ENCODE results near the gene IGFBP1. TPM values are rescaled to one million over a fixed set of nuclear protein-coding genes. Genes with fewer than 3 reads are reported as not detected.

Gene IGFBP1
- total RNA-seq, 2 experiments from 2014 or later = not detected

GRCh38 chr7:45894665-45895062, 6.4 kb downstream of the IGFBP1 start:
- no peak for DNase-seq
- H3K9me3 Mint-ChIP-seq = no peaks in the 10 kb centered on the region
- intact Hi-C loops (cut with micrococcal nuclease) = no loop called here
- H3K36me3 Mint-ChIP-seq = no peaks in the 10 kb centered on the region
- CTCF ChIA-PET = no interaction called here
- H3K4me3 Mint-ChIP-seq = no peak overlapping the region
- H3K27me3 Mint-ChIP-seq = peaks cover 34% of the 10 kb centered on the region
- POLR2A ChIA-PET = no interaction called here
- no peak overlapping the region for H3K27ac Mint-ChIP-seq
- no peaks in the 10 kb centered on the region for H3K4me1 Mint-ChIP-seq (ENCODE audit: low read depth)

- Mint-ChIP-seq H3K27ac (no peak overlapping the region), H3K9me3 (no peaks in the 10 kb centered on the region), H3K4me3 (no peak overlapping the region), H3K36me3 (no peaks in the 10 kb centered on the region), H3K4me1 (ENCODE audit: low read depth) (no peaks in the 10 kb centered on the region), H3K27me3 (peaks cover 27% of the 10 kb centered on the region)
- DNase-seq = no peak
- POLR2A ChIA-PET = no interaction called here
- CTCF ChIA-PET = no interaction called here
- intact Hi-C loops (cut with micrococcal nuclease) = no loop called here
These were observed 8.9 kb downstream of the IGFBP1 start for GRCh38 chr7:45897042-45897690.

- DNase-seq = no peak
- H3K4me1 Mint-ChIP-seq (ENCODE audit: low read depth) = no peaks in the 10 kb centered on the region
- no peak overlapping the region for H3K4me3 Mint-ChIP-seq
- H3K27me3 Mint-ChIP-seq = peaks cover 23% of the 10 kb centered on the region
- H3K27ac Mint-ChIP-seq = no peak overlapping the region
- POLR2A ChIA-PET = no interaction called here
- no peaks in the 10 kb centered on the region for H3K9me3 Mint-ChIP-seq
- peaks cover 1% of the 10 kb centered on the region for H3K36me3 Mint-ChIP-seq
- intact Hi-C loops (cut with micrococcal nuclease) = no loop called here
- CTCF ChIA-PET = no interaction called here
These were observed 9.9 kb downstream of the IGFBP1 start for GRCh38 chr7:45898222-45898621.

GRCh38 chr7:45901566-45901965, 13.3 kb downstream of the IGFBP1 start:
- ChIA-PET CTCF (no interaction called here), POLR2A (no interaction called here)
- Mint-ChIP-seq H3K9me3 (peaks cover 2% of the 10 kb centered on the region), H3K27me3 (peaks cover 5% of the 10 kb centered on the region), H3K27ac (no peak overlapping the region), H3K36me3 (peaks cover 1% of the 10 kb centered on the region), H3K4me1 (ENCODE audit: low read depth) (no peaks in the 10 kb centered on the region), H3K4me3 (no peak overlapping the region)
- no peak for DNase-seq
- intact Hi-C loops (cut with micrococcal nuclease) = loop anchor here (10.0 kb wide), 1 partner anchor 1283 kb away; no protein-coding TSS in a partner anchor

GRCh38 chr7:45902820-45903219, 14.5 kb downstream of the IGFBP1 start:
- Mint-ChIP-seq H3K9me3 (peaks cover 2% of the 10 kb centered on the region), H3K4me3 (no peak overlapping the region), H3K27ac (no peak overlapping the region), H3K36me3 (peaks cover 1% of the 10 kb centered on the region), H3K27me3 (peaks cover 5% of the 10 kb centered on the region), H3K4me1 (ENCODE audit: low read depth) (no peaks in the 10 kb centered on the region)
- DNase-seq = no peak
- intact Hi-C loops (cut with micrococcal nuclease) = loop anchor here (10.0 kb wide), 1 partner anchor 1282 kb away; no protein-coding TSS in a partner anchor
- CTCF ChIA-PET = no interaction called here
- POLR2A ChIA-PET = no interaction called here

- Mint-ChIP-seq H3K4me1 (ENCODE audit: low read depth) (no peaks in the 10 kb centered on the region), H3K4me3 (no peak overlapping the region), H3K27ac (no peak overlapping the region), H3K27me3 (peaks cover under 1% of the 10 kb centered on the region), H3K36me3 (no peaks in the 10 kb centered on the region), H3K9me3 (peaks cover 2% of the 10 kb centered on the region)
- ChIA-PET CTCF (no interaction called here), POLR2A (no interaction called here)
- no peak for DNase-seq
- intact Hi-C loops (cut with micrococcal nuclease) = loop anchor here (10.0 kb wide), 1 partner anchor 1275 kb away; no protein-coding TSS in a partner anchor
These were observed 21.3 kb downstream of the IGFBP1 start for GRCh38 chr7:45909561-45909960.

GRCh38 chr7:45910855-45911254, 22.6 kb downstream of the IGFBP1 start:
- H3K9me3 Mint-ChIP-seq = no peaks in the 10 kb centered on the region
- CTCF ChIA-PET = no interaction called here
- POLR2A ChIA-PET = no interaction called here

GRCh38 chr7:45911311-45911710, 23.0 kb downstream of the IGFBP1 start:
- DNase-seq = no peak
- POLR2A ChIA-PET = no interaction called here

More at GRCh38 chr7:45910855-45911254, 22.6 kb downstream of the IGFBP1 start:
- Mint-ChIP-seq H3K36me3 (no peaks in the 10 kb centered on the region), H3K4me3 (no peak overlapping the region), H3K4me1 (ENCODE audit: low read depth) (no peaks in the 10 kb centered on the region), H3K27me3 (peaks cover 4% of the 10 kb centered on the region), H3K27ac (no peak overlapping the region)
- no peak for DNase-seq
- intact Hi-C loops (cut with micrococcal nuclease) = no loop called here

GRCh38 chr7:45912972-45913371, 24.7 kb downstream of the IGFBP1 start:
- no peaks in the 10 kb centered on the region for H3K36me3 Mint-ChIP-seq
- ChIA-PET POLR2A (no interaction called here), CTCF (interaction anchor here (1.0 kb wide), 1 partner anchor 10 kb away, joined by 3 read pairs; no protein-coding TSS in a partner anchor)
- H3K4me3 Mint-ChIP-seq = no peak overlapping the region
- no peaks in the 10 kb centered on the region for H3K9me3 Mint-ChIP-seq
- H3K27me3 Mint-ChIP-seq = peaks cover 5% of the 10 kb centered on the region
- no peaks in the 10 kb centered on the region for H3K4me1 Mint-ChIP-seq (ENCODE audit: low read depth)
- H3K27ac Mint-ChIP-seq = no peak overlapping the region
- intact Hi-C loops (cut with micrococcal nuclease) = no loop called here
- no peak for DNase-seq

More at GRCh38 chr7:45911311-45911710, 23.0 kb downstream of the IGFBP1 start:
- Mint-ChIP-seq H3K27ac (no peak overlapping the region), H3K4me3 (no peak overlapping the region), H3K9me3 (no peaks in the 10 kb centered on the region), H3K27me3 (peaks cover 5% of the 10 kb centered on the region), H3K36me3 (no peaks in the 10 kb centered on the region), H3K4me1 (ENCODE audit: low read depth) (no peaks in the 10 kb centered on the region)
- intact Hi-C loops (cut with micrococcal nuclease) = no loop called here
- CTCF ChIA-PET = no interaction called here

- H3K27ac Mint-ChIP-seq = no peak overlapping the region
- ChIA-PET POLR2A (no interaction called here), CTCF (interaction anchor here (1.0 kb wide), 1 partner anchor 1904 kb away, joined by 3 read pairs; no protein-coding TSS in a partner anchor)
- no peaks in the 10 kb centered on the region for H3K9me3 Mint-ChIP-seq
- H3K4me1 Mint-ChIP-seq (ENCODE audit: low read depth) = peaks cover 2% of the 10 kb centered on the region
- DNase-seq = no peak
- intact Hi-C loops (cut with micrococcal nuclease) = no loop called here
- H3K36me3 Mint-ChIP-seq = no peaks in the 10 kb centered on the region
- peaks cover 15% of the 10 kb centered on the region for H3K27me3 Mint-ChIP-seq
- H3K4me3 Mint-ChIP-seq = no peak overlapping the region
These were observed 26.6 kb downstream of the IGFBP1 start for GRCh38 chr7:45914911-45915310.

GRCh38 chr7:45915606-45916005, 27.3 kb downstream of the IGFBP1 start:
- H3K36me3 Mint-ChIP-seq = no peaks in the 10 kb centered on the region
- no peaks in the 10 kb centered on the region for H3K9me3 Mint-ChIP-seq
- POLR2A ChIA-PET = no interaction called here
- intact Hi-C loops (cut with micrococcal nuclease) = no loop called here
- H3K27ac Mint-ChIP-seq = no peak overlapping the region
- CTCF ChIA-PET = interaction anchor here (0.6 kb wide), 1 partner anchor 1391 kb away, joined by 3 read pairs; no protein-coding TSS in a partner anchor
- H3K4me3 Mint-ChIP-seq = no peak overlapping the region
- H3K4me1 Mint-ChIP-seq (ENCODE audit: low read depth) = peaks cover 7% of the 10 kb centered on the region
- peaks cover 21% of the 10 kb centered on the region for H3K27me3 Mint-ChIP-seq
- DNase-seq = no peak

GRCh38 chr7:45917064-45917463, 28.8 kb downstream of the IGFBP1 start:
- CTCF ChIA-PET = interaction anchor here (0.8 to 3.1 kb wide), 8 partner anchors 13 to 1171 kb away, joined by 3 to 13 read pairs (median 3); no protein-coding TSS in a partner anchor

GRCh38 chr7:45917658-45918057, 29.4 kb downstream of the IGFBP1 start:
- peak; percentile 84 for DNase-seq
- CTCF ChIA-PET = interaction anchor here (0.5 to 3.1 kb wide), 16 partner anchors 12 to 1336 kb away, joined by 3 to 13 read pairs (median 3); no protein-coding TSS in a partner anchor
- Mint-ChIP-seq H3K27me3 (peaks cover 34% of the 10 kb centered on the region), H3K9me3 (no peaks in the 10 kb centered on the region), H3K4me1 (ENCODE audit: low read depth) (peaks cover 16% of the 10 kb centered on the region), H3K4me3 (no peak overlapping the region), H3K27ac (no peak overlapping the region), H3K36me3 (no peaks in the 10 kb centered on the region)
- intact Hi-C loops (cut with micrococcal nuclease) = loop anchor here (1.0 kb wide), 2 partner anchors 435 to 1172 kb away; no protein-coding TSS in a partner anchor
- POLR2A ChIA-PET = no interaction called here

More at GRCh38 chr7:45917064-45917463, 28.8 kb downstream of the IGFBP1 start:
- H3K9me3 Mint-ChIP-seq = no peaks in the 10 kb centered on the region
- POLR2A ChIA-PET = no interaction called here
- peaks cover 10% of the 10 kb centered on the region for H3K4me1 Mint-ChIP-seq (ENCODE audit: low read depth)
- intact Hi-C loops (cut with micrococcal nuclease) = loop anchor here (1.0 kb wide), 2 partner anchors 435 to 1172 kb away; no protein-coding TSS in a partner anchor
- H3K4me3 Mint-ChIP-seq = no peak overlapping the region
- H3K27me3 Mint-ChIP-seq = peaks cover 29% of the 10 kb centered on the region
- H3K36me3 Mint-ChIP-seq = no peaks in the 10 kb centered on the region
- no peak for DNase-seq
- no peak overlapping the region for H3K27ac Mint-ChIP-seq
